Adrenal gland (tissue), 12 donors: ENCODE measurements around the gene KRTAP10-8. TPM values are rescaled to one million over a fixed set of nuclear protein-coding genes. Genes with fewer than 3 reads are reported as not detected.
"Not testable (repeated sequence)": the region's sequence is repeated elsewhere in the genome, so short reads cannot be mapped to it uniquely, and the experiment has no call there.

Experiments
- DNase-seq, 7 donors: peaks; one replicate each; pipeline ENCODE4 v3.0.0-alpha.2; 2019 to 2020
- H3K27ac ChIP-seq, 5 donors: fragments of 200-600 bp; sonication (generic) in 4 of 5; 1 replicate in 3 of 5; 2 replicates in 2 of 5; pipeline versions ENCODE4 v1.5.1 to v1.8.0; 2016 to 2020; ENCODE audit warnings: mild to moderate bottlenecking in 1 of 5
- H3K27me3 ChIP-seq: fragments of 200-600 bp; 2 replicates; pipeline ENCODE4 v1.8.0; 2021
- H3K36me3 ChIP-seq, 2 donors: fragments of 200-600 bp; replicated peaks in 1 of 2; 1 replicate in 1 of 2; 2 replicates in 1 of 2; pipeline versions ENCODE4 v1.5.1 to v1.8.0; 2018 to 2022
- H3K4me1 ChIP-seq, 2 donors: fragments of 200-600 bp; replicated peaks in 1 of 2; 1 replicate in 1 of 2; 2 replicates in 1 of 2; pipeline versions ENCODE4 v1.5.1 to v1.8.0; 2018 to 2021
- H3K4me3 ChIP-seq, 4 donors: fragments of 200-600 bp; sonication (generic) in 3 of 4; one replicate each; pipeline ENCODE4 v1.5.1; 2016 to 2018
- H3K9me3 ChIP-seq, 3 donors: fragments of 200-600 bp; sonication (generic) in 1 of 3; replicated peaks in 1 of 3; 1 replicate in 2 of 3; 2 replicates in 1 of 3; pipeline versions ENCODE4 v1.5.1 to v1.8.0; 2016 to 2021
- POLR2A ChIP-seq, 2 donors: fragments of 450-650 bp; IDR thresholded peaks; one replicate each; pipeline ENCODE4 v1.6.1; 2017; ENCODE audit warnings: antibody characterized with exemption in 2 of 2, mild to moderate bottlenecking in 2 of 2, moderate library complexity in 1 of 2
- WGBS, 4 donors: extraction: QIAGEN DNeasy Blood & Tissue Kit in 2 of 4; methylation state at CpG; one replicate each; pipeline versions ENCODE4 v1.1.5 to v1.1.7; 2013 to 2017; 5-methylcytosine and 5-hydroxymethylcytosine counted together
- intact Hi-C, 2 donors: fragments of 100-400 bp; cut with DNase I; formaldehyde crosslinking; loops; one replicate each; pipeline versions ENCODE4 v1.14.1 to v1.15.0; 2022 to 2023
- polyA plus RNA-seq, 3 donors: library from polyadenylated mRNA; stranded (reverse); fragments of 200-250 nt in 2 of 3; fragments of 350-450 nt in 1 of 3; fragmentation: Illumina TruSeq in 1 of 3; extraction: RNeasy Lipid Tissue Mini Kit (QIAGEN cat#74804) in 1 of 3; gene quantifications; one replicate each; pipeline ENCODE4 v1.2.3, GENCODE V29; 2013 to 2014
- total RNA-seq, 9 donors: library from RNA; depleted of rRNA in 4 of 9; stranded (reverse); fragments of >200 nt in 4 of 9; fragments of 120-200 nt in 1 of 9; fragmentation: NEBNext Ultra II Directional in 1 of 9; extraction: Animal tissue kit (Norgen Biotek cat#: 25700) in 1 of 9; gene quantifications; one replicate each; pipeline versions ENCODE4 v1.1.0 to v1.2.4, GENCODE V29; 2013 to 2023
- TF ChIP-seq, protein P1 (sequence below), 6 experiments: fragments of 450-650 bp in 4 of 6; fragments of 200-600 bp in 2 of 6; sonication (generic) in 1 of 6; IDR thresholded peaks; 1 replicate in 5 of 6; 2 replicates in 1 of 6; pipeline versions ENCODE4 v1.5.1 to v1.8.0; 2016 to 2021; ENCODE audit warnings: antibody characterized with exemption in 6 of 6, mild to moderate bottlenecking in 2 of 6, moderate library complexity in 1 of 6
- donor health status: healthy with polysubstance abuse.
- donor health status: Bipolar disorder and iron deficiency.
- donor health status: DM: yes; HTN: yes; CAD: no.
- donor health status: DM: no; HTN: no; CAD: no.
- donor health status: DM: no; HTN: no; CAD: no.
- donor health status: DM: yes; HTN: yes; CAD: no.

KRTAP10-8 gene
- total and polyA plus RNA-seq, 12 donors, result not detected

DNA sequence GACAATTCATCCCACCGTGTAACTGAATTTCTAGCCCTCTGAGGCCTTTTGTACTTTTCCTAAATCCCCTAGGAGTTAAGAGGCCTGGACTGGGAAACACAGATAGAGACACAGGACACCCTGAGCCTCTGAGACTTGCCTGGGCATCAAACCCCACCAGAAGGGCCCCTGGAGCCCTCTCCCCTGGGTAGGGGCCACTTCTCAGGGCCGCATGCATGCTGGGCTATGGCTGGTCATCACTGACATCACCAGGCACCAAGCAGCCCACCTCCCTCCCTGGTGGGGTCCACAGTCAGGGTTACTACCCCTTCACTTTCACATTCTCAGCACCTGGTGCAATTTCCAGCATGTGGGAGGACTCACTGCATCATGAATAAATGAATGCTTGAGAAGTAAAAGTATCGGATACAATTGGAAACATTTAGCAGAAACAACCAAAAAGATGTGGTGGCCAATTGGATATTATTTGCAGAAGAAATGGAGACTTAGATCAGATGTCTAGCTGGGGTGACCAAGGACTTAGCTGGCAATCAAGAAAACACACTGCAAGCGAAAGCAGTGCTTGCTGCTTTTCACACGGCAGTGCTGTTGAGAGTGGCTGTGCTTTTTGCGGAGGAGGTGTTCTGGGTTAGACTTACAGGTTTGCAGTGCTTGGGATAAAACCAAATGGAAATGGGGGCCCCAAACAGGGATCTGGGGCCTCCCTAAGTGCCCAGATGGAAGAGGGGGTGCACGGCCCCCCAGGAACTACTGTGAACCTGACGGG, 12.4 kb upstream of the KRTAP10-8 start:
- Histone ChIP-seq H3K36me3 (no peaks in the 10 kb centered on the region), H3K27ac (no peak overlapping the region), H3K27me3 (peaks cover 8% of the 10 kb centered on the region), H3K9me3 (no peaks in the 10 kb centered on the region), H3K4me1 (no peaks in the 10 kb centered on the region), H3K4me3 (no peak overlapping the region)
- intact Hi-C loops, result no loop called here
- no peak for DNase-seq
- TF ChIP-seq POLR2A (IDR thresholded peaks at IDR 0.05), result no peak
- TF ChIP-seq, protein P1, sequence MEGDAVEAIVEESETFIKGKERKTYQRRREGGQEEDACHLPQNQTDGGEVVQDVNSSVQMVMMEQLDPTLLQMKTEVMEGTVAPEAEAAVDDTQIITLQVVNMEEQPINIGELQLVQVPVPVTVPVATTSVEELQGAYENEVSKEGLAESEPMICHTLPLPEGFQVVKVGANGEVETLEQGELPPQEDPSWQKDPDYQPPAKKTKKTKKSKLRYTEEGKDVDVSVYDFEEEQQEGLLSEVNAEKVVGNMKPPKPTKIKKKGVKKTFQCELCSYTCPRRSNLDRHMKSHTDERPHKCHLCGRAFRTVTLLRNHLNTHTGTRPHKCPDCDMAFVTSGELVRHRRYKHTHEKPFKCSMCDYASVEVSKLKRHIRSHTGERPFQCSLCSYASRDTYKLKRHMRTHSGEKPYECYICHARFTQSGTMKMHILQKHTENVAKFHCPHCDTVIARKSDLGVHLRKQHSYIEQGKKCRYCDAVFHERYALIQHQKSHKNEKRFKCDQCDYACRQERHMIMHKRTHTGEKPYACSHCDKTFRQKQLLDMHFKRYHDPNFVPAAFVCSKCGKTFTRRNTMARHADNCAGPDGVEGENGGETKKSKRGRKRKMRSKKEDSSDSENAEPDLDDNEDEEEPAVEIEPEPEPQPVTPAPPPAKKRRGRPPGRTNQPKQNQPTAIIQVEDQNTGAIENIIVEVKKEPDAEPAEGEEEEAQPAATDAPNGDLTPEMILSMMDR (IDR thresholded peaks at IDR 0.05), result no peak
- 68 to 76% (median 71%) methylated on average over 8 of the region's 8 CpGs for WGBS, 4 donors

DNA sequence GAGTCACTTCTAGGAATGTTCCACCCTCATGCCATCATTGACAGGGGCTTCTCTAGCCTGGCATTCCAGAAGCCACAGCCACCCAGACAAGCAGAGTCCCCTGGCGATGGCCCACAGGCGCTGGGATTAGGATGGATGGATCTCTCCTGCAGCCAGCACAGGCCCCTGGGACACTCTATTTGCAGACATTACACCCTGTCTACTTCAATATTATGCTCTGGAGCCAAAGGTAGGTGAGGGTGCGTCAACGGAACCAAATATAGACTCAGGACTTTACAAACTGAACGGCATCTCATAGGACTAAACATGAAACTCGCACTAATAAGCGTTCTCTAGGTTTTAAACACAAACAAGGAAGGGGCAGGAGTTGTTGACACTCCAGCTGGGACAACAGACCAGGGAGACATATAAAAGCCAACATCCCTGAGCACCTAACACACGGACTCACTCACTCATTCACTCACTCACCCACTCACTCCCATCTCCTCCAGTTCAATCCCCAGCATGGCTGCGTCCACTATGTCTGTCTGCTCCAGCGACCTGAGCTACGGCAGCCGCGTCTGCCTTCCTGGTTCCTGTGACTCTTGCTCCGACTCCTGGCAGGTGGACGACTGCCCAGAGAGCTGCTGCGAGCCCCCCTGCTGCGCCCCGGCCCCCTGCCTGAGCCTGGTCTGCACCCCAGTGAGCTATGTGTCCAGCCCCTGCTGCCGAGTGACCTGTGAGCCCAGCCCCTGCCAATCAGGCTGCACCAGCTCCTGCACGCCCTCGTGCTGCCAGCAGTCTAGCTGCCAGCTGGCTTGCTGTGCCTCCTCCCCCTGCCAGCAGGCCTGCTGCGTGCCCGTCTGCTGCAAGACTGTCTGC, 11.5 kb upstream of the KRTAP10-8 start, which contains the start of gene KRTAP10-7:
Gene KRTAP10-7 (plus strand): TSS at position 480 of the 861 bp plus-strand sequence. CDS start 25 bp downstream, at position 505.
- WGBS, 4 donors, result 62 to 71% (median 64%) methylated on average over 14 to 23 of the region's 23 CpGs
- H3K4me3 ChIP-seq, H3K36me3 ChIP-seq, H3K4me1 ChIP-seq, DNase-seq, intact Hi-C loops, H3K27ac ChIP-seq, H3K9me3 ChIP-seq, H3K27me3 ChIP-seq: not testable (repeated sequence)

DNA sequence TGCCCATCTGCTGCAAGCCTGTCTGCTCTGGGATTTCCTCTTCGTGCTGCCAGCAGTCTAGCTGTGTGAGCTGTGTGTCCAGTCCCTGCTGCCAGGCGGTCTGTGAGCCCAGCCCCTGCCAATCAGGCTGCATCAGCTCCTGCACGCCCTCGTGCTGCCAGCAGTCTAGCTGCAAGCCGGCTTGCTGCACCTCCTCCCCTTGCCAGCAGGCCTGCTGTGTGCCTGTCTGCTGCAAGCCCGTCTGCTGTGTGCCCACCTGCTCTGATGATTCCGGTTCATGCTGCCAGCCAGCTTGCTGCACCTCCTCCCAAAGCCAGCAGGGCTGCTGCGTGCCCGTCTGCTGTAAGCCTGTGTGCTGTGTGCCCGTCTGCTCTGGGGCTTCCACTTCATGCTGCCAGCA, 10.8 kb upstream of the KRTAP10-8 start:
- intact Hi-C loops, H3K4me3 ChIP-seq, DNase-seq, H3K9me3 ChIP-seq, H3K27me3 ChIP-seq, H3K4me1 ChIP-seq, H3K36me3 ChIP-seq, H3K27ac ChIP-seq: not testable (repeated sequence)
- WGBS, 4 donors, result 59 to 74% (median 66%) methylated on average over 8 to 10 of the region's 10 CpGs

DNA sequence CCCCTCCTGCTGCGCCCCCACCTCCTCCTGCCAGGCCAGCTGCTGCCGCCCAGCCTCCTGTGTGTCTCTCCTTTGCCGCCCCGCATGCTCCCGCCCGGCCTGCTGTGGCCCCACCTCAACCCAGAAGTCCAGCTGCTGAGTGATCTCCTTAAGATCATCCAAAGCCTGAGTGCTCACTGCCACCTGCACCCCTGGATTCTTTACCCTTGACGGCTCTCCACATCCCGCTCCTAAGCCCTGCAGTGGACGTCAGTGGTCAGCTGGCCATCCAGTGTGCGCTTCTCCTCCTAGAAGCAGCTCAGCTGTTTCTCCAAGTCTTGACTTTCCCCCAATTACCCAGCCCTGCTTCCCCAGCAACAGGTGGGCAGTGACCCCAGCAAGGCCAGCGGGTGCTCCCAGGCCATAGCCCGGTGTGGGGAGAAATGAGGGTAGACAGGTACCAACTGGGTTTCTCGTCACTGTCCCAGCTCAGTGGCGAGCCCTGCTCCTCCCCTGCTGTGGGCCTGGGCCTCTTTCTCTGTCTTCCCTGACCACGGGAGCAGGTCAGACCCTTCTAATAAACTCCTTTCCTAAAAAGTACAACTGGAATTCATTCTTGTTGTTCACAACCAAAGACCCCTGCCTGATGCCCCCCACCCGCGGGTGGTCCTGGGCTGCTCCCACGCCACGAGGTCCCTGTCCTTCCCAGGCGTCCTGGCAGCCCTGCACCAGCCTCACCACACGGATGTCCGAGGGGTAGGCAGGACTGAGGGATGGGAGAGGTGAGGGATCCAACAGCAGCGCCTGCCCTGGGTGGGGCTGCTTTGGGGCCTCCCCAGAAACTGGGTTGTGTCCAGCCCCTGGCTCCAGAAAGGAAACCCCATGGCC, 10.1 kb upstream of the KRTAP10-8 start:
- TF ChIP-seq, protein P1 (IDR thresholded peaks at IDR 0.05), result no peak
- TF ChIP-seq POLR2A (IDR thresholded peaks at IDR 0.05), result no peak
- no peaks in the 10 kb centered on the region for H3K36me3 ChIP-seq
- H3K27ac ChIP-seq, result no peak overlapping the region
- intact Hi-C loops, result no loop called here
- WGBS, 4 donors, result 68 to 77% (median 73%) methylated on average over 14 to 23 of the region's 23 CpGs
- no peak overlapping the region for H3K4me3 ChIP-seq
- no peaks in the 10 kb centered on the region for H3K4me1 ChIP-seq
- DNase-seq, result no peak
- H3K9me3 ChIP-seq, result no peaks in the 10 kb centered on the region
- H3K27me3 ChIP-seq, result peaks cover 8% of the 10 kb centered on the region

DNA sequence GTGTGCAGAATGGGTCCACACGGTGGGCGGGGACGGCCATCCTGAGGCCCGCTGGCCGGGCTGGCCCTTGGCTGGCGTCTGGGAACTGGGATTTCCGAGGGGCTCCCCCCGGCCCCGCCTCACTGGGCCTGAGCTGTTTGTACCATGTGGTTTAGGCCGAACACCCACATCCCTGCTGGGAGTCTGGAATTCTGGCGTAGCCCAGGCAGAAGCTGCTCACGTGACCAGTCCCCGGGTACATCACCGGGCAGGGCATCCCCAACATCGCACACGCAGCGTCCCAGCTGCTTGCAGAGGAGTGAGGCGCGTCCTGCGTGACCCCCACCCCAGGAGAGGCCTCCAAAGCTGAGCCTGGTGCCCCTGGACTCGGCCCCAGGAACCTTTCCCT, 9.4 kb upstream of the KRTAP10-8 start:
- no peaks in the 10 kb centered on the region for H3K9me3 ChIP-seq
- peaks cover 8% of the 10 kb centered on the region for H3K27me3 ChIP-seq
- intact Hi-C loops, result no loop called here
- WGBS, 4 donors, result 55 to 80% (median 74%) methylated on average over 1 to 20 of the region's 21 CpGs
- DNase-seq, result no peak
- no peak for TF ChIP-seq POLR2A (IDR thresholded peaks at IDR 0.05)
- TF ChIP-seq, protein P1 (IDR thresholded peaks at IDR 0.05), result no peak
- no peak overlapping the region for H3K4me3 ChIP-seq
- H3K27ac ChIP-seq, result no peak overlapping the region
- H3K36me3 ChIP-seq, result no peaks in the 10 kb centered on the region
- no peaks in the 10 kb centered on the region for H3K4me1 ChIP-seq
